Measurements from ENCODE around the gene NR5A2.

Gene NR5A2

DNA sequence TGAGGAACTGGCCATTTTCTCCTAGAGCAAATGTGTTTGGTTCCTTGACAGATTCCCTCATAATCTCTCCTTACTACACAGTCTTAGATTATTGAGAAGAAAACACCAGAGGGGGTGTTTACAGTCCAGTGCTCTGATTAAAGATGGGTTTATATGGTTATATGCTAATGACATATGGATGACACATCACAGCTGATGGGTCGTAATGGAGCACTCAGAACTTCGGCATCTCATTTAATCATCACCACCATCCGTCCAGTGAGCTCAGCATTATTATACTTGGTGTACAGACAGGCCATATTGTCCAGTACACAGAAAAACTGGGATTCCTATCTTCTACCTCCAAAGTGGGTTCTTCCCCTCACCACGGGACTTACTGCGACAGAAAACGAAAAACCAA lies 22.3 kb upstream of the NR5A2 start:
- DNase-seq (ENCODE audit: low spot score) = no peak
- TF ChIP-seq, protein P1, sequence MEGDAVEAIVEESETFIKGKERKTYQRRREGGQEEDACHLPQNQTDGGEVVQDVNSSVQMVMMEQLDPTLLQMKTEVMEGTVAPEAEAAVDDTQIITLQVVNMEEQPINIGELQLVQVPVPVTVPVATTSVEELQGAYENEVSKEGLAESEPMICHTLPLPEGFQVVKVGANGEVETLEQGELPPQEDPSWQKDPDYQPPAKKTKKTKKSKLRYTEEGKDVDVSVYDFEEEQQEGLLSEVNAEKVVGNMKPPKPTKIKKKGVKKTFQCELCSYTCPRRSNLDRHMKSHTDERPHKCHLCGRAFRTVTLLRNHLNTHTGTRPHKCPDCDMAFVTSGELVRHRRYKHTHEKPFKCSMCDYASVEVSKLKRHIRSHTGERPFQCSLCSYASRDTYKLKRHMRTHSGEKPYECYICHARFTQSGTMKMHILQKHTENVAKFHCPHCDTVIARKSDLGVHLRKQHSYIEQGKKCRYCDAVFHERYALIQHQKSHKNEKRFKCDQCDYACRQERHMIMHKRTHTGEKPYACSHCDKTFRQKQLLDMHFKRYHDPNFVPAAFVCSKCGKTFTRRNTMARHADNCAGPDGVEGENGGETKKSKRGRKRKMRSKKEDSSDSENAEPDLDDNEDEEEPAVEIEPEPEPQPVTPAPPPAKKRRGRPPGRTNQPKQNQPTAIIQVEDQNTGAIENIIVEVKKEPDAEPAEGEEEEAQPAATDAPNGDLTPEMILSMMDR (IDR thresholded peaks at IDR 0.05; ENCODE audit: extremely low read depth, missing control alignments) = no peak

DNA sequence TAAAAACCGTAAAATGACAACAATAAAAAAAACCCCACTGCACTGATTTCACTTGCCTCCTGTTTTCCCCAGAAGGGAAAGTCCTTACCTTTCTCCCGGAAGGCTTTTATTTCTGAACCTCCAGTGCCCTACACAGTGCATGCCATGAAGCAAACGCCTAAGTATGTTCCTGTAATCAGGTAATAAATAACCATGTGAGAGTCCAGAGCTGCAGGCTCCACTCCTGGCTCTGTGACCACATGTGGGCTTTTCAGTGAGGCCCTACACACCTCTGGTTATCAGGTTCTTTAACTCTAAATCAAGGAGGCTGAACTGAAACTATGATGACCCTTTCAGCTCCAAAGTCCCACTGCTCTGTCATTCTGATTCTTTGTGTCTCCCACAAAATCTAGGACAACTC lies 20.8 kb upstream of the NR5A2 start:
- DNase-seq (ENCODE audit: low spot score) = no peak
- TF ChIP-seq, protein P1 (IDR thresholded peaks at IDR 0.05; ENCODE audit: extremely low read depth, missing control alignments) = no peak

DNA sequence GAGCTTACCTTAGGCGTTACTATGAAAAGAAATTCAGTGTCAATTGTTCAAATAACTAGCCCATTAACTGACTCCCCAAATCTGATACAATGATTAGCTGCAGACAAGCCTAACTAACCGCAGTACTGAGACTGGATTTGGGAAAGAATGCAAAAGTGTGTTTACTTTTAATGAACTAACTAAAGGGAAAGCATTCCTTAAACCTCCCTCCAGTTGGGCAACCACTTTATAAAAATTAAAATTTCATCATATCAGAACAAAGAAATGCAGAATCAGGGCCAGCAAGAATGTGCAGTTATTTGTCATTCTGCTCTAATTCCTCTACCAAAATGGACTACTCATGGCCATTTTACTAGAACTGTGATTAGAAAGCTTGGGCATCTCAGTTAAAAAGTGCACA lies 11.7 kb upstream of the NR5A2 start:
- DNase-seq (ENCODE audit: low spot score) = no peak

DNA sequence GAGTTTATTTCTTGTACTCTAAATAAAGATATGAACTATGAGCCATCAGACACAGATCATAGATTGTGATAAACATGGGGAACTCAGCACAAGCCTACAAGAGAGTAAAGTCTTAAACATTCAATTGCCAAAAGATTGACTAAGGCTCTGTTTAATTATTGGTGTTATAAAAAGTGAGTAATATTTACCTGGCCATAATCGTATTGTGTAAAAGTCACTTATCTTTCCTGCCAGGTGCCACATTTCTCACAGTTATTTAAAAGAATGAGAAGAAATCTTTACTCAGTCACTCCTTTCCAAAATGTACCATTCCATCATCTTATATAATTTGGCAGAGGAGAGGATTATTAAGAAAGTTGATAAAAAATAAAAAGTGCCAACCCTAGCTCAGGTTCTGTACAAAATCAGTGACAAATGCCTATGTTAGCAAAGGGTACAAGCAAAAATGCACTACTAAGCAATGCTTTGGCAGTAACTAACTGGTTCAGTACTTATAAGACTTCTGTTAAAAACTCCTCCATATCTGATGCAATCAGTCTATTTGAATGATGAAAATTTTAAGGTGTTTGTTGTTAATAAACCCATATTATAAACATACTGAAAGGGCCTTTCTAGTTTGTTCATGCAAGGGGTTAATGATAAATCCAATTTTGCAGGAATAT lies 5.8 kb upstream of the NR5A2 start:
- DNase-seq (ENCODE audit: low spot score) = no peak
- TF ChIP-seq, protein P1 (IDR thresholded peaks at IDR 0.05; ENCODE audit: extremely low read depth, missing control alignments) = no peak

More for the DNA sequence above, 11.7 kb upstream of the NR5A2 start:
- TF ChIP-seq, protein P1 (IDR thresholded peaks at IDR 0.05; ENCODE audit: extremely low read depth, missing control alignments) = no peak

DNA sequence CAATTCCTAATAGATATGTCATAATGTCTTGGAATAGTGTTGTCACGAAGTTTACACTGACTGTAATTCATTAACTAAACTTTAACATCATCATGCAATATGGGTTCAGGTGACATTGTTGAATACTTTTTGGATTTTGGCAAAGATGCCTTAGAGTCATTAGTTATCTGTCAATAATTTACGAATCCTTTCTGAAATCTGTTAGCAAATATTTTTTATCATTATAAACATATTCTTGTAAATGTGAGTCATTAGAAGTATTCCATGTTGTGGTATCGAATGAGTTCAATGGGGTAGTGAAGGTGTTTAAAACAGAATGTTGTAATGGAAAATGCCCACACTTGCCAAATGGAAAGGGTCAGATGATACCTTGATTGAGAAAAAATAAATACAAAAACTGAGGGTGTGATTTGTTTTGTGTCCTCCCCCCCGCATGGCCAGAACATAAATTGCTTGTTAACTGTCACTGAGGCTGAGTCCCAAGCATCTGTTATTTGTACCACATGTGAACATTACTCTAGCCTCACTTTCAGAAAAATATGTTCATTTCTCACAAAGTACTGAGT lies 5.2 kb upstream of the NR5A2 start:
- DNase-seq (ENCODE audit: low spot score) = no peak
- TF ChIP-seq, protein P1 (IDR thresholded peaks at IDR 0.05; ENCODE audit: extremely low read depth, missing control alignments) = no peak

DNA sequence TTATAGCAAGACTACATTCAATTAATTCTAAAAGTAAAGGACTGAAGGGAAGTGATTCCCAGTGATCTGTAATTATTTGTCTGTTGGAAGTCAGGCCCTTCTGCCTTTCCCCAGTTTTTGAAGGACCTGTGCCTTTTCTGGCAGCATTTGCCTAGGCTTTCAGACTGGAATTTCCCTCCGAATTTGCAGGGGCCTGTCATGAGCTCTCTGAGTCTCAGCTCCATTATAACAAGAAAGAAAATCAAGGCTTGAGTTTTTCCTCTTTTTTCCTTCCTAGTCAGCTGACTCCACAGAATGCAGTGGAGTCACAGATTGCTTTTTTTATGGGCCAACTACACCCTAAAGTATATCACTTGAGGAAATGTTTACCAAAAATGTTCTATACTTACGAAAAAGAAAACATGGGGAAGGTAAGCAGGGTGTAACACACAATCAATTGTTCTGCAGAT lies 1.1 kb downstream of the NR5A2 start:
- DNase-seq (ENCODE audit: low spot score) = no peak
- TF ChIP-seq, protein P1 (IDR thresholded peaks at IDR 0.05; ENCODE audit: extremely low read depth, missing control alignments) = no peak

DNA sequence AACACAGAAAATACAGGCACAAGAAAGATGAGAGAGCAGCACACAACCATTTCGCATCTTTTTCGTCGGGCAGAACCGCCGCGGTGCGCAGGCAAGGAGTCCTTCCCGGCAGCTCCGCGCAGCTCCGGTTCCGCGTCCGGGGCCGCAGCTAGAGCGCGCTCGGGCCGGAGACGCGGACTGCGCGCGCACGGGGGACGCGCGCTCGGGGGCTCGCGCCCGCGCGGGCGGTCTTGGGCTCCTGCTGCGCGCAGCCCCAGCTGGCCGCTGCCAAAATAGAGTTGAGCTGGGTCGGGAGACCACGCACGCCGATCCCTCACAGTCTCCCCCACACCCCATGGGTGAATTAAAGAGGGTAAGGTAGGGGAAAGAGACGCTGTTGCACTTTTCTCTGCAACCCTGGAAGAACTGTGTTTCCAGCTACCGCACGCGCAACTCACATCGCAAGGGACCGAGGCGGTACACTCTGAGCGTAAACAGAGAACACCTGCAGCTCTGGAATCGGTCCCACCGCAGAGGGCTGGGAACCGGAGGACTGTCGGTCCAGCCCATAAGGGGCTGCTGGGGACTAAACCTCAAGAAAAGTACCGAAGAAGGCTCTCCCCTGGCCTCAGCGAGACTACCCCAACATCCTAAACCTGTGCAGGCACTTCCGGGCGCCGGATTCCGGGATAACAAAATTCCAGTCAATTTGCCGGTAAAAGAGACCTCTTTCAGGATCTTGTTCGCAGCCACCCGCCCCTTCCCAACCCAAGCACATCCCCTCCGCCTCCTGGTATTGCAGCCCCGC lies 1.7 kb downstream of the NR5A2 start:
- TF ChIP-seq, protein P1 (IDR thresholded peaks at IDR 0.05; ENCODE audit: extremely low read depth, missing control alignments) = no peak
- peak; percentile 27 for DNase-seq (ENCODE audit: low spot score)

All from GM20000 (cell line).